LoVo (cell line): Measurements from ENCODE around the gene KCTD13.
A peak's percentile ranks its signal among the peaks of the same experiment; 100 is the strongest.
"Not testable (repeated sequence)": the region's sequence is repeated elsewhere in the genome, so short reads cannot be mapped to it uniquely, and the experiment has no call there.

Experiments used
- DNase-seq: peaks from one replicate; pipeline ENCODE4 v3.0.0-alpha.2; 2016; ENCODE audit warnings: low spot score

The KCTD13 gene

GRCh38 chr16:29925781-29926710 lies at the start of gene KCTD13:
Gene KCTD13, minus strand, starts transcription at chr16:29926226. Its CDS starts 193 bp downstream, at chr16:29926033.
- peak; percentile 84 for DNase-seq

GRCh38 chr16:29975134-29975538 lies 49.1 kb upstream of the KCTD13 start:
- no peak for DNase-seq

- DNase-seq, result no peak
Observed at GRCh38 chr16:29974291-29975133, 48.5 kb upstream of the KCTD13 start.

- peak; percentile 96 for DNase-seq
Observed at GRCh38 chr16:29973384-29974246, 47.6 kb upstream of the KCTD13 start, which contains the start of gene TAOK2. Gene TAOK2, plus strand, starts transcription at chr16:29973868. Its CDS starts 3,905 bp downstream, at chr16:29977773.

- no peak for DNase-seq
Observed at GRCh38 chr16:29972992-29973383, 47.0 kb upstream of the KCTD13 start.

- no peak for DNase-seq
Observed at GRCh38 chr16:29972500-29972899, 46.5 kb upstream of the KCTD13 start.

- no peak for DNase-seq
Observed at GRCh38 chr16:29971304-29971703, 45.3 kb upstream of the KCTD13 start.

GRCh38 chr16:29968205-29968604 lies 42.2 kb upstream of the KCTD13 start:
- DNase-seq, result no peak

- DNase-seq, result no peak
Observed at GRCh38 chr16:29963021-29963743, 37.2 kb upstream of the KCTD13 start.

GRCh38 chr16:29962344-29962994 lies 36.4 kb upstream of the KCTD13 start:
- no peak for DNase-seq

GRCh38 chr16:29961479-29962343 lies 35.7 kb upstream of the KCTD13 start, which contains the start of gene TMEM219:
Gene TMEM219, plus strand, starts transcription at chr16:29962079. Its CDS starts 1,065 bp downstream, at chr16:29963144.
- DNase-seq, result peak; percentile 92

GRCh38 chr16:29961127-29961478 lies 35.1 kb upstream of the KCTD13 start:
- no peak for DNase-seq

- DNase-seq, result not testable (repeated sequence)
Observed at GRCh38 chr16:29959821-29960220, 33.8 kb upstream of the KCTD13 start.

- no peak for DNase-seq
Observed at GRCh38 chr16:29959293-29959692, 33.3 kb upstream of the KCTD13 start.

- no peak for DNase-seq
Observed at GRCh38 chr16:29958756-29959155, 32.7 kb upstream of the KCTD13 start.

GRCh38 chr16:29951625-29952365 lies 25.8 kb upstream of the KCTD13 start:
- no peak for DNase-seq

- no peak for DNase-seq
Observed at GRCh38 chr16:29950806-29951461, 24.9 kb upstream of the KCTD13 start.

- no peak for DNase-seq
Observed at GRCh38 chr16:29947897-29948296, 21.9 kb upstream of the KCTD13 start.
